GM18502 (cell line): ENCODE results near the gene DCLRE1A.
"Not testable (repeated sequence)": the region's sequence is repeated elsewhere in the genome, so short reads cannot be mapped to it uniquely, and the experiment has no call there.

Experiments
- ATAC-seq: cut with Tn5 transposase; IDR thresholded peaks from one replicate; pipeline ENCODE4 v1.9.1; 2021; ENCODE audit warnings: mild to moderate bottlenecking; ENCODE audit not compliant: unreplicated experiment, poor library complexity

The DCLRE1A gene

DNA sequence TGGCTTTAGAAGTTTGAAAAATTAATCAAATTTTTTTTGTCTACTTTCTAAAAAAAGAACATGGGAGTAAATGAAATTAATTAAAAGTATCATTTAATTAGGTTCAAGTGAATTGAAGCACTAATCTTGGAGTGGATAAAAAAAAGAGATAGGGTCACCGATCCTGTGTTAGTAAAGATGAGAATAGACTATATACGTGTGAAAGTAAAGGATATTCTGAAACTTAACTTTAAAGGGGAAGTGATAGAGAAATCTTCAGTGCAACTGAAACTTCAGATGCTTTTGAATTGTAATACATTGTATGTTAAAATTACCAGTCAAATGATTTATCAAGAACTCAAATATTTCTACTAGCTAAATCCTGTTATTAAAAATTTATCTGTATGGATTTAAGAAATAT lies 5.4 kb upstream of the DCLRE1A start:
- ATAC-seq: peak; percentile 51

DNA sequence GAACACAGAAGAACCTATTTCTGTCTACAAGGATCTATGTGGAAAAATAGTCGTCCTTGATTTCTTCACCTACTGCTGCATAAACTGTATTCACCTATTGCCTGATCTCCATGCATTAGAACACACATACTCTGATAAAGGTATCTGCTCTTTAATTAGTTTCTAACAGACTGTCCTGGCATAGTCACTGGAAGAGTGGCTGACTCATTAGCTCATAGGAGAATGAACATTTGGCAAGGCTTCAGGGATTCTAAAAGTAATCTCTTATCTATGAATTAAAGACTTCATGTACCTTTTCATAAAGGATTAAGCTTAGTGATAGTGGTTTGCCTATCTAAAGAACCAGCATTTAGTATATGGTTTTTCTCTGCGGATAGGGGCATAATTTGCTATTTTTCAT lies 4.7 kb upstream of the DCLRE1A start:
- ATAC-seq: no peak

DNA sequence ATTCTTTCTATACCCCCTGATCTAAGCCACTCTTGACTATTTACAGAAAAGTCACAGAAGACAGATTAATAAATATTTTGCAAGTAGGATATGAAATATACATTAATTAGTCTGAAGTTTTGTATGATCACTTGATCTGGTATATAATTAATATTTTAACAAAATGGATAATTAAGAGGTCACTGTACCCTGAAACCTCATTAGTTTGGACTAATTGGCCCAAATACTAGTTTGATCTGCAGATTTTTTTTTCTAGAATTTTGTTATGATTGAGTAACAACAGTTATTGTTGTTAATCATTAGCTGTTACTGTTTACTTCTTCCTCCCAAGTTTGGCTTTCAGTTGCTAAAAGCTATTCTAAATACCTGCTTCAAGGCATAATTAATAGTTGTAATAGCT lies 3.3 kb upstream of the DCLRE1A start:
- ATAC-seq: no peak

DNA sequence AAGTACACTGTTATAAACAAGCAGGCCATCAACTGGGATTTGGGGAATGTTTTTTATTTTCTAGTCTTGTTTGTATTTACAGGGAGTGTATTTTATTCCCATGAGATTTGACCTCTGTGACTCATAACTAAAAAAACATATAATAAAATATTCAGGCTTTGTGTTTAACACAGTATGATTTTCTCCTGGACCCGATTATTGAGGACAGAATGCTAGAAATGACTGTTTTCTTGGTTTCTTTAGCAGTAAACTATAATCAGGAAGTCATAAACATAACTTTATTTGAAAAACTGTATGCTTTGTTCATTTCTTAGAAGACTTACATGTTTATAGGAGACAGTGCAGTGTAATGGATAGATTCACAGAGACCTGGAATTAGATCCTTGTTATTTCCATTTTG lies 2.7 kb upstream of the DCLRE1A start:
- no peak for ATAC-seq

- ATAC-seq: peak; percentile 33
These were observed 1.1 kb upstream of the DCLRE1A start for GRCh38 chr10:113854761-113855588.

GRCh38 chr10:113853578-113854012 lies 287 bp downstream of the DCLRE1A start:
- no peak for ATAC-seq

DNA sequence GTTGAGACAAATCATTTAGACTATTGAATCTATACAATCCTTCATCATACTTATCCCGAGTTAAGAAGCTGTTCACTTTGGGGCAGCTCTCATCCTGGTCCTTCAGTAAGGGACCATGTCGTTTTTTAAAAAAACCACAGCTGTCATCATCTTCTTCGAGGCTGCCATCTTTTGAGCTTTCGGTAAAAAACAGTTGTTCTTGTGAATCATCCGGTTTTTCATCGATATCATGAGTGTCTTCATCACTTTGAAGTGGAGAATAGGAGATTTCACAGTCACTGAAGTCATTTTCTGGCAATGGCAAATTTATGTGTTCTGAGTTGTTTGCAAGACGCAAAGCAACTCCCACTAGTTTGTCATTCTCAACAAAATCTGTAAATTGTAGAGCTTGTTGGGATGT lies 3.9 kb downstream of the DCLRE1A start:
- no peak for ATAC-seq

GRCh38 chr10:113849140-113849803 lies 4.6 kb downstream of the DCLRE1A start:
- ATAC-seq: no peak

GRCh38 chr10:113846036-113846435 lies 7.8 kb downstream of the DCLRE1A start:
- no peak for ATAC-seq

- no peak for ATAC-seq
These were observed 9.9 kb downstream of the DCLRE1A start for GRCh38 chr10:113843972-113844485.

GRCh38 chr10:113842171-113842570 lies 11.7 kb downstream of the DCLRE1A start:
- ATAC-seq: no peak

DNA sequence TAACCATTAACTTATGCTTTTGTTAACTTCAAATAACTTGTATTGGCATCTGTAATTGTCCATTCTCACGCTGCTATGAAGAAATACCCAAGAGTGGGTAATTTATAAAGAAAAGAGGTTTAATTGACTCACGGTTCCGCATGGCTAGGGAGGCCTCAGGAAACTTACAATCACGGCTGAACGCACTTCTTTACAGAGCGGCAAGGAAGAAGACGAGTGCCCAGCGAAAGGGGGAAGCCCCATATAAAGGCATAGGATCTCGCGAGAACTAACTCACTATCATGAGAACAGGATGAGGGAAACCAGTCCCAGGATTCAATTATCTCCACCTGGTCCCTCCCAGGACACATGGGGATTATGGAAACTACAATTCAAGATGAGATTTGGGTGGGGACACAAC lies 25.3 kb downstream of the DCLRE1A start:
- not testable (repeated sequence) for ATAC-seq

DNA sequence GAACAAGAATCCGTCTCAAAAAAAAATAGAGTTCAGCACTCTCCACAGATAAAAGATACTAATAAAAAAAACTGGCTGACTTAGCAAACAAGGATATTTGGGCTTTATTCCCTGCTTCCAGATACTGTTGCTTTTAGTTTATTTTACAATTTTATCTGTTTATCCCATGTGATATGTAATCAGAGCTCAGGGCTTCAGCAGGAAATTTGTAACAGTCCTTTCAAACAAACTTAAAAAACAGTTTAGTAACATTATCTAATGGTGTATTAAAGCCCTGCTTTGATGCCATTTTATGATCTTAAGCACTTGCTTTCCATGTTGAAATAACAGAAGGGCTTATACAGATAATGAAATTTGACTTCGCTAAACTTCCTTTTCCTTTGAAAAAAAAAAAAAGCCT lies 28.1 kb downstream of the DCLRE1A start:
- ATAC-seq: no peak

DNA sequence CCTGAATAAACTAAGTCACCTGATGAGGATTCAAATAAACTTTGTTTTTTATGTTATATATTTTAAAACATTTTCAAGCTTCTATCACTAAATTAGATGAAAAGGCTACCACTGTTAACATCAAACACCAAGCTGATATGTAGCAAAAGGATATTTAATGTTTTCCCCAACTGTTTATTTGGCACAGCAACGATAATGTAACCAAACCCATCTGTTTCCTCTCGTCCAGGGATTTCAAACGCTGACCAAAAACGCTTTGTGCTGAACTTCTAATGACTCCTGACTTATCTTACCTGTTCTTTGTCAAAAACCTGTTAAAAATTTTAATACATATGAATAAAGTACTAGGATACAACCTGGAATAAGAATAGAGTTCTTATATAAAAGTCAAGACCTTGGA lies 30.5 kb downstream of the DCLRE1A start:
- no peak for ATAC-seq

- ATAC-seq: no peak
These were observed 31.7 kb downstream of the DCLRE1A start for GRCh38 chr10:113822174-113822573.

- ATAC-seq: not testable (repeated sequence)
These were observed 32.6 kb downstream of the DCLRE1A start for GRCh38 chr10:113821306-113821705.

DNA sequence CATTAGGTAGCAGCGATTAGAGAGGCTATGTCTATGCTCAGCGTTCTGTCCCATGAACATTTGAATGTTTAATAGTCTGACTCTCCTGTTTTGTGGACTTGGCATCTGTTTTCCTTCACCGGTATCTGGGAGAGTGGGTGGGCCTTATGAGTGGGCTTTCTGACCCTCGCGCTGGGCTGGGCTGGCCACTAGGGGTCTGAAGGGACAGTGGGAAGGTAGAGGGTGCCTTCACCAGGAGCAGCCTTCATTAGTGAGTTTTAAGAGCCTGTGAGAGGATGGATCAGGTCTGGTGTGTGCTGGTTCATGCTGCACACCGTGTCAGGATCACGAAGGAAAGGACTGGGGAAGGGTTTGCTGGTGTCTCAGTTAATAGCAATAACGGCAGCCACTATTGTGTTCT lies 33.4 kb downstream of the DCLRE1A start:
- no peak for ATAC-seq

DNA sequence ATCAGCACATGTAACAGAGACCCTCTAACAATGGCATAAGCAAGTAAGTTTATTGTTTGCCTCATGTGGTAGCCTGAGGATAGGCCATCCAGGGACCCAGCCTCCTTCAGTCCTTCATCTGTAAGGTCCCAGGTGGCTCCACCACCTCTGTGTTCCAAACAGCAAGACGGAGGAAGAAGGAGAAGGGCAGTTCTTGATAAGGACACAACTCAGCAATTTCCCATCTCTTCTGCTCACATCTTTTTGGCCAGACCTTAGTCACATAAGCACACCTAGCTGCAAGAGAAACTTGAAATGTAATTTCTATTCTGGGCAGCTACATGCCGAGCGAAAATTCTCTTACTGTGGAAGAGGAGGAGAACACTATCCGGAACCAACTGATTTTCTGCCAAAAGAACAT lies 33.9 kb downstream of the DCLRE1A start:
- no peak for ATAC-seq

DNA sequence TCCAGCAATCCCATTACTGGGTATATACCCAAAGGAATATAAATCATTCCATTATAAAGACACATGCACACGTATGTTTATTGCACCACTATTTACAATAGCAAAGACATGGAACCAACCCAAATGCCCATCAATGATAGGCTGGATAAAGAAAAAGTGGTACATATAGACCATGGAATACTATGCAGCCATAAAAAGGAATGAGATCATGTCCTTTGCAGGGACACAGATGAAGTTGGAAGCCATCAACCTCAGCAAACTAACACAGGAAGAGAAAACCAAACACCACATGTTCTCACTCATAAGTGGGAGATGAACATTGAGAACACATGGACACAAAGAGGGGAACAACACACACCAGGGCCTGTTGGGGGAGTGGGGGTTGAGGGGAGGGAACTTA lies 39.2 kb downstream of the DCLRE1A start:
- ATAC-seq: not testable (repeated sequence)

- no peak for ATAC-seq
These were observed 45.7 kb downstream of the DCLRE1A start for GRCh38 chr10:113808168-113808567.

DNA sequence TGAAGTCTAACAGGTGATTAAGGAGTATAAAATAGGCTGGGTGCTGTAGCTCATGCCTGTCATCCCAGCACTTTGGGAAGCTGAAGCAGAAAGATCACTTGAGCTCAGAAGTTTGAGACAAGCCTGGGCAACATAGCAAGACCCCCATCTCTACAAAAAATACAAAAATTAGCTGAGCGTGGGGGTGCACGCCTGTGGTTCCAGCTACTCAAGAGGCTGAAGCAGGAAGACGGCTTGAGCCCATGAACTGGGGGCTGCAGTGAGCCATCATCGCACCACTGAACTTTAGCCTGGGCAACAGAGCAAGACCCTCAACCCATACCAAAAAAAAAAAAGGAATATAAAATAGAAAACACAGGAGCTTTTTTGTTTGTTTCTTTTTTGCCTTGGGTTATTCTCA lies 47.4 kb downstream of the DCLRE1A start:
- no peak for ATAC-seq

DNA sequence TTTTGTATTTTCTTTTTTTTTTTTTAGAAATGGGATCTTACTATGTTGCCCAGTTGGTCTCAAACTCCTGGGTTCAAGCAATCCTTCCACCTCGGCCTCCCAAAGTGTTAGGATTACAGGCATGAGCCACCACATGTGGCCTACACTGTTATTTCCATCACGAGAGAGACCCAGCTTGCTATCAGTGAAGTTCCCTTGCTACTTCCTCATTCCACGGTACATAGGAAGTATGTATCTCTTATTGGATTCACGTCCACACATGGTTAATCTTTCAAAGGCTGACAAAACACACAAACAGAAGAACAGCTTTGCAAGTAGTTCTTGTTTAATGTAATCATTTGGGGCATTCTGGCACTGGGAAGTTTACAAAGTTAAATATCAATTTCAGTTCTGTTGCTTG lies 50.9 kb downstream of the DCLRE1A start:
- ATAC-seq: no peak
